Stimulated activated CD4-positive, alpha-beta T cell treated with anti-CD3 and anti-CD28 coated beads, Interleukin-4, amount 100 ng/mL, for 4 hours (primary cell): ENCODE data around the gene TRPM2.

ENCODE experiments used
- DNase-seq, 2 experiments: peaks; one replicate each; pipeline ENCODE4 v3.0.0-alpha.2; 2020

Gene TRPM2

GRCh38 chr21:44434568-44434925 is 81.1 kb downstream of the TRPM2 start:
- DNase-seq: no peak

GRCh38 chr21:44434936-44435635 is 81.7 kb downstream of the TRPM2 start:
- no peak for DNase-seq

DNA sequence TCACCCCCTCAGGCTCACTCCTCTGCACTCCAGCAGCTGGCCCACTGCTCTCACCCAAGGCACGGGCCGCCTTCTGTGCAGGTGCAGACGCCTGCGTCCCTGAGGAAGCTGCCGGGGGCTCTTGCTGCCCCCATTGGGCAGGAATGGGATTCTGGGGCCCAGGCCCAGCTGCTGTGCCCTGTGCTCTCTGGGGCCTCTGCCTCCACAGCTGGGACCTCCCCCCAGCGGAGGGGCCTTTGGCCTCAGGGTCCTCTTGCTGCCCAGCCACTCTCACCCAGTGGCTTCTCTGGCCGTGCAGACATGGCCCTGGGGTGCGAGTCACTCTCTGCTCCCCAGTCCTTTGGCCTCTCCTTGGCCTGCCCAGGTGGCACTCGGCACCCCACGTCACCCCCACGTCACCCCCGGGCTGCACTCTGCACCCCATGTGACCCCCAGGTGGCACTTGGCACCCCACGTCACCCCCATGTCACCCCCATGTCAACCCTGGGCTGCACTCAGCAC is 82.7 kb downstream of the TRPM2 start:
- no peak for DNase-seq

GRCh38 chr21:44436958-44437357 is 83.5 kb downstream of the TRPM2 start:
- no peak for DNase-seq

- DNase-seq: no peak
Observed at GRCh38 chr21:44437371-44437695, 83.9 kb downstream of the TRPM2 start.

DNA sequence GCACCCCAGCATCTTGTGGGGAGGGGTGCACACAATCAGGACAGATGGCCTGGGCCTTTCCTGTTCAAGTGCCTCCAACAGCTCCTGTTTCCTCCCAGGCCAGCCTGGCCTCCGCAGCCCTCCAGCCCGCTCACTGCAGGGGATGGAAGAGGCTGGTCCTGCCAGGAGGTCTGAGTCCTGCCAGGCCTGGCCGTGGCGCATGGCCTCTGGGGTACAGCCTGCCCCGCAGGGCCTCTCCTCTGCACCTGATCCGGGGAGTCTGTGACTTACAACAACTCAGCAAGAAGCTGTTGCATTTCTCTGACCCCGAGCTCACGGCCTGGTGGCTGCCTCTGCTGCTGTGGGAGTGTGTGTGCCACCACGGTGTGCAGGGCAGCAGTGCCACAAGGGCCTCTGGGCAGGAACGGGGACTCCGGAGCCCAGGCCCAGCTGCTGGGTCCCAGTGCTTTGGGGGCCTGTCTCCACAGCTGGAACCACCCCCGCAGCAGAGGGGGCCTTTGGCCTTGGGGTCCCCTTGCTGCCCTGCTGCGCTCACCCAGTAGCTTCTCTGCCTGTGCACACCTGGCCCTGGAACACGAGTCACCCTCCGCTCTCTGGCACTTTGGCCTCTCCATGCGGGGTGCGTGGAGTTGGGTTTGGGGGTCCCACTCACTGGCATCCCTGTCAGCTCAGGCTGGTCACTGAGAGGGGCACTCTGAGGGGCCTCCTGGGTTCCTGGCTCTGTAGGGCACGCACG is 84.4 kb downstream of the TRPM2 start:
- no peak for DNase-seq

DNA sequence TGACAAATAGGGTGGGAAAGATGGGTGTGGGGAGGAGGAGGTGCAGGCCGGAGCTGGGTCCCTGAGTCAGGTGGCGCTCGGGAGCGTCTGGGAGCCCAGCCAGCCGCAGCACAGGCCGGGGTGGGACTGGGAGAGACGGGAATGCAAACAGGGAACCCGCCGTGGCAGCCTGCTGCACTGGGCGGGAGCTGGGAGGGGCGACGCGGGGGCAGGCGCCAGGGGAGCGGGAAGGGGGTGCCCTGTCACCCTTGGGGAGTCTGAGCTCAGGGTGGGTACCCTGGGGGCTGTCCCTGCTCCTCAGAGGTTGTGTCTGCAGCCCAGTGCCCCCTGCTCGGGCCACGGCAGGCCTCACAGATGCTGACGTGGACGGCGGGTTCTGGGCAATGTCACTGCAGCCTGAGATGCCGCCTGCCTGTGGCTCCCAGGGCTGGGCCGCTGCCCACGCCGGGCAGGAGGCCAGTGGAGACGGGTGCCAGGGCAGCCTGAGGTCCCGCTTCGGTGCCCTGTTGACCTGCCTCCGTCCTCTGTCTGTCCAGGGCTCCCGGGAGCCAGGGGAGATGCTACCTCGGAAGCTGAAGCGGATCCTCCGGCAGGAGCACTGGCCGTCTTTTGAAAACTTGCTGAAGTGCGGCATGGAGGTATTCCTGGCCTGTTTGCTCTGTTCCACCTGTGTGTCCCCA is 85.2 kb downstream of the TRPM2 start:
- DNase-seq: no peak

- no peak for DNase-seq
Observed at GRCh38 chr21:44439211-44439600, 85.8 kb downstream of the TRPM2 start.

GRCh38 chr21:44440241-44441040 is 87.0 kb downstream of the TRPM2 start:
- no peak for DNase-seq

- no peak for DNase-seq
Observed at GRCh38 chr21:44441041-44441400, 87.6 kb downstream of the TRPM2 start.

GRCh38 chr21:44441581-44442265 is 88.3 kb downstream of the TRPM2 start:
- DNase-seq: no peak

DNA sequence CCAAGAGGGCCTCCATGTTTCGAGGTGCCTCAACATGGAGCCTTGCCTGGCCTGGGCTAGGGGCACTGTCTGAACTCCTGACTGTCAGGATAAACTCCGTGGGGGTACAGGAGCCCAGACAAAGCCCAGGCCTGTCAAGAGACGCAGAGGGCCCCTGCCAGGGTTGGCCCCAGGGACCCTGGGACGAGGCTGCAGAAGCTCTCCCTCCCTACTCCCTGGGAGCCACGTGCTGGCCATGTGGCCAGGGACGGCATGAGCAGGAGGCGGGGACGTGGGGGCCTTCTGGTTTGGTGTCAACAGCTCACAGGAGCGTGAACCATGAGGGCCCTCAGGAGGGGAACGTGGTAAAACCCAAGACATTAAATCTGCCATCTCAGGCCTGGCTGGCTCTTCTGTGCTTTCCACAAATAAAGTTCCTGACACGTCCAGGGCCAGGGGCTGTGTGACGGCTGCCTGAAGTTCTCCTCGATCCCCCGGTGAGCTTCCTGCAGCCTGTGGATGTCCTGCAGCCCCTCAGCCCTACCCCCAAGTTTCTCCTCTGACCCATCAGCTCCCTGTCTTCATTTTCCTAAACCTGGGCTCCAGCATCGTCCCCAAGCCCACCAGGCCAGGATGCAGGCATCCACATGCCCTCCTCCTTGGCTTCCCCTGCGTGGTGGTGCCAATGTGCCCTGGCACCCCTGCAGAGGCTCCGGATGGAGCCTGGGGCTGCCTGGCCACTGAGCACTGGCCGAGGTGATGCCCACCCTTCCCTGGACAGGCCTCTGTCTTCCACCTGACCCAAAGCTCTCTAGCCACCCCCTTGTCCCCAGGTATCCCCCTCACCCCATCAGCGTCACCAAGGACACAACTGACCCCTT is 89.1 kb downstream of the TRPM2 start:
- no peak for DNase-seq

DNA sequence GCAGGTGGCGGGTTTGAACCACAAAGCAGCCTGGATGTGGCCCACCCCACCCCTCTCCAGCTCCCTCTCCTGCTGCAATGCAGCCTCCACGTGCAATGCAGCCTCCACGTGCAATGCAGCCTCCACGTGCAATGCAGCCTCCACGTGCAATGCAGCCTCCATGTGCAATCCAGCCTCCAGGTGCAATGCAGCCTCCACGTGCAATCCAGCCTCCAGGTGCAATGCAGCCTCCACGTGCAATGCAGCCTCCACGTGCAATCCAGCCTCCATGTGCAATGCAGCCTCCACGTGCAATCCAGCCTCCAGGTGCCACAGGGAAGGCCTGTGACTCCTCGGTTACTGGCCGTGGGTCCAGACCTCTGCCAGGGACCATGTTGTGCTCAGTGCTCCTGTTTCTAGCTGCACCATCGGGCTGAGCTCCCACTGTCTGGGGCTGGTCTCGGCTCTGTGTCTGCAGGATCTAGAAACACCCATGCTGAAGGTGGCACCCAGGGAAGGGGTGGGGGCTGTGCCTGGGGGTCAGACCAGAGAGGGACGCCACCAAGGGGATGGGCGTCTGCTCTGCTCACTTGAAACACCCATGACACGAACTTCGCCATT is 90.0 kb downstream of the TRPM2 start:
- no peak for DNase-seq

DNA sequence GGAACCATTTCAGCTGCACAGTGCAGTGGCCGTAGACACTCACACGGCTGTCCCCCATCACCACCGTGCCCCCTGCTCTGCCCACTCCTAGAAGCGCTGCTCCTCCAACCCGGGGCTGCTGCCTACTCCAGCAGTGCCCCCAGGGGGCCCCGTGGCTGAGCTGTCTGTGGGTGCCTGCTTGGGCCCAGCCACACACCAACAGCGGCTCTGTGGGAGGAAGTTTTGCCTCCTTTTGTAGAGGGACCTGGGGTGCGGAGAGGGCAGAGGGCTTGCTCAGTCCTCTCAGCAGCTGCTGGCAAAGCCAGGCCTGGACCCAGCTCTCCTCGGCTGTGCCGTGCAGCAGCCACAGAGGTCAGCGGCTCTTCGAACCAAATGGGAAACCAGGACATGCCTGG is 90.5 kb downstream of the TRPM2 start:
- DNase-seq: no peak

- no peak for DNase-seq
Observed at GRCh38 chr21:44444286-44444931, 91.0 kb downstream of the TRPM2 start.

GRCh38 chr21:44445145-44445812 is 91.9 kb downstream of the TRPM2 start:
- DNase-seq: no peak

DNA sequence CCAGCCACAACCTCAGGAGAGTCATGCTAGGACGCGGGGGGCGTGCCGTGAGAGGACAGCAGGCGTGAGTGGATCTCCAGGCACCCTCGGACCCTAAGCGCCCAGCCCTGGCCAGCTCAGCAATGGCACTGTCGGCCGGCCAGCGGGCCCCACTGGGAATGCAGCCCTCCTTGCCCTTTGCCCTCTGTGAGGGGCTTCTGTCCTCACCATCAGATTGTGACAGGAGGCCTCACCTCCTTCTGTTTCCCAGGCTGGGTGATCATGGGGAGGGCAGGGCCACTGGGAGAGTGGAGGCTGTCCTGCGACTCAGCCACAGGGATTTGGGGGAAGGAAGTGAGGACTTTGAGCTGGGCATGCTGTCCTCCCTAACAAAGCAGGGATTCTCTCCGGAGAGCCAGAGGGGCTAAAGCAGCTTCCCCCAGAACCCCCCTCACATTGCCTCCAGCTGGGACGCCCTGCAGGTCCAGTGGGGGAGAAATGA is 95.3 kb downstream of the TRPM2 start:
- DNase-seq: no peak

DNA sequence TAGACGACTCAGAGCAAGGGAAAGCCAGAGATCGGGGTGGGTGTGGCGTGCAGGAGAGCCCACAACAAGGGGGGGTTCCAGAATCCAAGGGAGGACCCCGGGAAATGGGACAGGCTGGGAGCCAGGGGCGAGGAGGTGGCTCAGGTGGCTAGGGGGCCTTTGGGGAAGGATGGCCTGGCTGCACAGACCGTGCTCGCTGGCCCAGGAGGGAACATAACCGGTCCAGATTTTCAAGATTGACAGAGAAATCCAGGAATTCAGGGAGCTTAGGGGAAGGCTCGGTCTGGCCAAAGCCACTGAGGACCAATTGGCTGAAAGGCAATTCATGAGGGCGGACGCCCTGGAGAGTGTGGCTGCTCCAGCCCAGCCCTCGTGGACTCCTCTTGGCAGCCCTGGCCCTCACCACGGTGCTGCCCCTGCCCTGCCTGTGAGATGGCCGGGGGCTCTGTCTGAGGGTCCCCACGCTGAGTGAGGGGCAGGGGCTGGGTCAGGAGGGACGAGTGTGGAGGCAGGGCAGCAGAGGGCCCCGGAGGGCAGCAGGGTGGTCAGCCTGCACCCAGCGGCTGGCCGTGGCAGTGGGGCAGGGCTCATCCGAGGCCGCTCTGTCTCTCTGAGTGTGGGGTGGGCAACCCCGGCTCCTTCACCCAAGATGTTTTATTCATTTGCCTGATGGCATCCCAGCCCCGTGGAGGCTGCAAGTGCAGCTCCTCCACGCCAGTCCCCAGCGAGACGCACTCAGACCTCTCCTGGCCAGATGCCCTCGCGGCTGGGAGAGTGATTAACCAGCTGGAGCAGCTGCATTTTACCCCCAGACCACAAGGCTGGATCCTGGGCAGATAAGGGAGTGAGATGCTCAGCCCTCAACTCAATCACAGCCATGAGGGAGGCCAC is 96.3 kb downstream of the TRPM2 start:
- DNase-seq: no peak

DNA sequence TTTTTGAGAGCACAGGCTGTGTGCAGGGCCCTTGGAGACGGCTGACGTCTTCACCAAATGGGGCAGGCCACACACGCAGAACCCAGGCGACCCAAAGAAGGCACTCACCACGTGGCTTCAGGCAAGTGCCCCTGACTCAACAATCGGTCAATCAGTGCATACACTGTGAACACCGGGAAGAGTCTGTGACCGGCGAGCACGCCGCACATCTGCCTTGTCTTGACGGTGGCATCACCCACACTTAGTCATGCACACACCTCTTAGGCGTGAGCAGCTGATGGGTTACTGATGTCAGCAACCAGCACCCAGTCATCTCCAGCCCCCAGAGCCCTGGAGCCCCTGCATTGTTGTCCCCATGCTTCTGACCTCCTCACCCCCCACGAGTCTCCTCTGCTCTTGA is 97.0 kb downstream of the TRPM2 start:
- no peak for DNase-seq
